GM10266 (cell line): Measurements from ENCODE around the gene PLAC8L1.

Experiments used
- DNase-seq: peaks from one replicate; pipeline ENCODE4 v3.0.0; 2012; ENCODE audit errors: extremely low spot score
- TF ChIP-seq, protein P1 (sequence below): IDR thresholded peaks from 2 replicates; pipeline ENCODE4 v1.5.1; 2012; ENCODE audit warnings: mild to moderate bottlenecking, low read depth; ENCODE audit not compliant: control insufficient read depth, insufficient read depth; ENCODE audit errors: missing control alignments

Gene PLAC8L1

DNA sequence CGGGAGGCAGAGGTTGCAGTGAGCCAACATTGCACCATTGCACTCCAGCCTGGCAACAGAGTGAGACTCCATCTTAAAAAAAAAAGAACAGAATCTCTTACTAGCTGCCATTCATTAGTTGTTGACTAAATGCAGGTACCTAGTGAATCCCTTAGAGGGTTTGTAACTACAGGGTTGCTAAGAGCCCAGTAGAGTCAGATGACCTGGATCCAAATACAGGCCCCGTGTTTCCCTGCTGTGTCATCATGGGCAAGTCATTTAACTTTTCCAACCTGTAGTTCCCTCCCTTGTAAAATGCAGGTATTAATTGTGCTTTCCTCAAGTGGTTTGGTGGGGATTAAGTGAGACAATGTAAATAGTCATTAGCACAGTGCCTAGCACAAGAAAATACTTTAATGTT, 32.8 kb downstream of the PLAC8L1 start:
- TF ChIP-seq, protein P1, sequence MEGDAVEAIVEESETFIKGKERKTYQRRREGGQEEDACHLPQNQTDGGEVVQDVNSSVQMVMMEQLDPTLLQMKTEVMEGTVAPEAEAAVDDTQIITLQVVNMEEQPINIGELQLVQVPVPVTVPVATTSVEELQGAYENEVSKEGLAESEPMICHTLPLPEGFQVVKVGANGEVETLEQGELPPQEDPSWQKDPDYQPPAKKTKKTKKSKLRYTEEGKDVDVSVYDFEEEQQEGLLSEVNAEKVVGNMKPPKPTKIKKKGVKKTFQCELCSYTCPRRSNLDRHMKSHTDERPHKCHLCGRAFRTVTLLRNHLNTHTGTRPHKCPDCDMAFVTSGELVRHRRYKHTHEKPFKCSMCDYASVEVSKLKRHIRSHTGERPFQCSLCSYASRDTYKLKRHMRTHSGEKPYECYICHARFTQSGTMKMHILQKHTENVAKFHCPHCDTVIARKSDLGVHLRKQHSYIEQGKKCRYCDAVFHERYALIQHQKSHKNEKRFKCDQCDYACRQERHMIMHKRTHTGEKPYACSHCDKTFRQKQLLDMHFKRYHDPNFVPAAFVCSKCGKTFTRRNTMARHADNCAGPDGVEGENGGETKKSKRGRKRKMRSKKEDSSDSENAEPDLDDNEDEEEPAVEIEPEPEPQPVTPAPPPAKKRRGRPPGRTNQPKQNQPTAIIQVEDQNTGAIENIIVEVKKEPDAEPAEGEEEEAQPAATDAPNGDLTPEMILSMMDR: no peak
- DNase-seq: no peak

GRCh38 chr5:146071171-146071570, 34.2 kb downstream of the PLAC8L1 start:
- no peak for DNase-seq
- TF ChIP-seq, protein P1: no peak

DNA sequence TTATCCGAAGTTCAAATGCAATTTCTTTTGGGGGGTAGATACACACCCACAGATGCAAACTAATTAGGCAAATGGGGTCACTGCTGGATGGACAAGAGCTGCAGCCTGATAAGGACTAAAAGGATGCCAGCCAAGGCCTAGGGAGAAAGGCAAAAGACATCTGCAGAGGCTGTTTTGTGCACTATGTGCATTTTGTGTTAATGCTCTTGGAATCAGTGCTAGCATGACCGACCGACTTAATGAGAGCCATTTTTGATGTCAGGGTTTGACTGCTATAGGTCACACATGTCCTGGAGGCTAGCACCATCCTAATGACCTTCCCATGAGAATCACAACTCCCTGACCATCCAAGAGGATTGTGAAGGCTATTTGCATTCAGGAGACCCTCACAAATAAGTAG, 34.6 kb downstream of the PLAC8L1 start:
- TF ChIP-seq, protein P1: no peak
- DNase-seq: no peak

- TF ChIP-seq, protein P1: no peak
- DNase-seq: no peak
Measured at GRCh38 chr5:146069780-146070099, 35.6 kb downstream of the PLAC8L1 start.

- TF ChIP-seq, protein P1: no peak
- DNase-seq: peak; percentile 19
Measured at GRCh38 chr5:146068977-146069779, 36.2 kb downstream of the PLAC8L1 start.

- TF ChIP-seq, protein P1: no peak
- DNase-seq: no peak
Measured at GRCh38 chr5:146068206-146068605, 37.2 kb downstream of the PLAC8L1 start.

DNA sequence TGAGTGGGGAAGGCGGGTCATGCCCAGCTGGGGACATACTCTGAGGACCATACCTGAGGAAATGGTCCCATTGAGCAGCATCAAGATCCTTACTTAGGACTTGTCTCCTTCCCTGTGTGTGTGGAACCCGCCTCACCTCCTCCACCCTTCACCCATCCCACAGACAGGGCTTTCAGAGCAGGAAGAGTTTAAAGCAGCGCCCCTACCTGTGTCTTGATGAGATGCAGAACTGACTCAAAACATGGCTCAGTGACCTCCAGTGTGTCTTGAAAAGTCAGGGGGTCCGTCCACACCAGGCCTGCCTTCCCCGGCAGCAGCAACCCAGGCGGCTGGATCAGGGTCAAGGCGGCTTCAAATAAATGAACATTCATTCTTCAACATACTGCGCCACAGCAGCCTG, 38.4 kb downstream of the PLAC8L1 start:
- no peak for DNase-seq
- TF ChIP-seq, protein P1: no peak
